Neural progenitor cell (in vitro differentiated cells): ENCODE measurements around the gene MSI2. TPM values are rescaled to one million over a fixed set of nuclear protein-coding genes. Genes with fewer than 3 reads are reported as not detected.

Experiments used
- DNase-seq: peaks from one replicate; pipeline ENCODE4 v3.0.0-alpha.2; 2016; ENCODE audit warnings: low spot score
- H2AFZ ChIP-seq: fragments of 200-600 bp; sonication (generic); replicated peaks from 2 replicates; pipeline ENCODE4 v1.6.1; 2016; ENCODE audit warnings: antibody characterized with exemption
- H3F3A ChIP-seq: fragments of 200-600 bp; sonication (generic); 2 replicates; pipeline ENCODE4 v1.6.1; 2016; ENCODE audit warnings: antibody characterized with exemption, low read depth
- H3K27ac ChIP-seq: fragments of 200-600 bp; sonication (generic); 2 replicates; pipeline ENCODE4 v1.5.1; 2016; ENCODE audit warnings: mild to moderate bottlenecking
- H3K27me3 ChIP-seq: fragments of 200-600 bp; sonication (generic); 2 replicates; pipeline ENCODE4 v1.6.1; 2016; ENCODE audit warnings: mild to moderate bottlenecking, moderate library complexity
- H3K36me3 ChIP-seq: fragments of 200-600 bp; sonication (generic); 2 replicates; pipeline ENCODE4 v1.5.1; 2016
- H3K4me1 ChIP-seq: fragments of 200-600 bp; sonication (generic); 2 replicates; pipeline ENCODE4 v1.6.1; 2016; ENCODE audit warnings: mixed run types
- H3K4me2 ChIP-seq: fragments of 200-600 bp; sonication (generic); 2 replicates; pipeline ENCODE4 v1.6.1; 2016
- H3K4me3 ChIP-seq: fragments of 200-600 bp; sonication (generic); 2 replicates; pipeline ENCODE4 v1.5.1; 2016
- H3K79me2 ChIP-seq: fragments of 200-600 bp; sonication (generic); 2 replicates; pipeline ENCODE4 v1.6.1; 2016; ENCODE audit warnings: low read depth
- H3K9ac ChIP-seq: fragments of 200-600 bp; sonication (generic); 2 replicates; pipeline ENCODE4 v1.6.1; 2016
- H3K9me3 ChIP-seq: fragments of 200-600 bp; sonication (generic); 2 replicates; pipeline ENCODE4 v1.5.1; 2016; ENCODE audit warnings: low read depth
- H4K20me1 ChIP-seq: fragments of 200-600 bp; sonication (generic); 2 replicates; pipeline ENCODE4 v1.6.1; 2016; ENCODE audit warnings: low read depth
- H3K27ac Mint-ChIP-seq: 3 replicates; pipeline ENCODE4 v1.8.0; 2021; ENCODE audit warnings: mixed read lengths
- H3K27me3 Mint-ChIP-seq: 2 replicates; pipeline ENCODE4 v1.8.0; 2022; ENCODE audit warnings: low read depth, mild to moderate bottlenecking, inconsistent platforms, moderate library complexity, mixed read lengths; ENCODE audit not compliant: insufficient read depth
- H3K36me3 Mint-ChIP-seq: 3 replicates; pipeline ENCODE4 v1.8.0; 2021; ENCODE audit warnings: mixed read lengths
- H3K4me1 Mint-ChIP-seq: 3 replicates; pipeline ENCODE4 v1.8.0; 2021; ENCODE audit warnings: mixed read lengths
- H3K4me3 Mint-ChIP-seq: 3 replicates; pipeline ENCODE4 v1.8.0; 2021; ENCODE audit warnings: mild to moderate bottlenecking, moderate library complexity, mixed read lengths
- H3K9me3 Mint-ChIP-seq: 3 replicates; pipeline ENCODE4 v1.8.0; 2020; ENCODE audit warnings: mixed read lengths
- CTCF ChIP-seq: fragments of 200-600 bp; sonication (generic); IDR thresholded peaks from 2 replicates; pipeline ENCODE4 v1.5.1; 2017; ENCODE audit warnings: antibody characterized with exemption, mild to moderate bottlenecking
- EZH2 ChIP-seq: fragments of 200-600 bp; sonication (generic); IDR thresholded peaks from 2 replicates; pipeline ENCODE4 v1.6.1; 2017; ENCODE audit warnings: antibody characterized with exemption, mild to moderate bottlenecking, moderate library complexity
- EZH2phosphoT487 ChIP-seq: fragments of 200-600 bp; sonication (generic); IDR thresholded peaks from 2 replicates; pipeline ENCODE4 v1.6.1; 2017; ENCODE audit warnings: antibody characterized with exemption
- total RNA-seq: library from RNA; depleted of rRNA; stranded (reverse); fragments of >200 nt; gene quantifications from 2 replicates; pipeline ENCODE4 v1.2.3, GENCODE V29; 2015; ENCODE audit warnings: low replicate concordance

The MSI2 gene
- total RNA-seq, 1 donor from 2014 or later, result 96.9 TPM

GRCh38 chr17:57703273-57703672, 446.9 kb downstream of the MSI2 start:
- peaks cover 41% of the 10 kb centered on the region for H3K4me1 Mint-ChIP-seq
- no peaks in the 10 kb centered on the region for H3K36me3 Mint-ChIP-seq
- H3K27me3 Mint-ChIP-seq, result peaks cover 8% of the 10 kb centered on the region
- H3K9me3 Mint-ChIP-seq, result no peaks in the 10 kb centered on the region
- no peak for DNase-seq
- H3K4me2 ChIP-seq, result no peak overlapping the region
- no peak overlapping the region for H3K27ac Mint-ChIP-seq
- H3K9me3 ChIP-seq, result no peaks in the 10 kb centered on the region
- no peak overlapping the region for H3K4me3 Mint-ChIP-seq
- H3K79me2 ChIP-seq, result no peaks in the 10 kb centered on the region
- no peak overlapping the region for H3K9ac ChIP-seq
- H3K36me3 ChIP-seq, result no peaks in the 10 kb centered on the region
- H3K4me3 ChIP-seq, result no peak overlapping the region
- peaks cover 6% of the 10 kb centered on the region for H3K27me3 ChIP-seq
- TF ChIP-seq EZH2phosphoT487 (no peak), CTCF (no peak), EZH2 (no peak)
- peaks cover 12% of the 10 kb centered on the region for H3F3A ChIP-seq
- H3K27ac ChIP-seq, result no peak overlapping the region
- H2AFZ ChIP-seq, result no peak overlapping the region
- peaks cover 15% of the 10 kb centered on the region for H3K4me1 ChIP-seq
- H4K20me1 ChIP-seq, result no peaks in the 10 kb centered on the region

DNA sequence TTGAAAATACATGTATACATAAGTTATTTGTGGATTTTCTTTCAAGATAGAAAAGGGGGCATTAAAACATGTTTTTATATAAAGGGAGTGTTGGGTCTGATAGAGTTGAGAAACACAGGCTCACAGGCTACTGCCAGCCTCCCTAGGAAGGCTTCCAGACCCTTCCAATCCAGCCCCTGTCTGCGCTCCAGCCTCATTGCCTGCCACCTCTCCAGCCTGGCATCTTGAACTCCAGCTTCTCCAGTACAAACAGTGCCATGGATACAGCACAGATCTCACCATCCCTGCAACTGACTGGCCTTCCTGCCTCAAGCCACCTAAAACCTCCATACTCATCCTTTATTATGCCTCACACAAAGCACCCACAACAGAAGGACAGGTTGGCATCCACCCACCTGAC, 448.1 kb downstream of the MSI2 start:
- H3K27me3 Mint-ChIP-seq, result peaks cover 8% of the 10 kb centered on the region
- H3K27ac ChIP-seq, result no peak overlapping the region
- H3F3A ChIP-seq, result peaks cover 21% of the 10 kb centered on the region
- no peak for DNase-seq
- no peak overlapping the region for H3K4me2 ChIP-seq
- TF ChIP-seq CTCF, result no peak
- TF ChIP-seq EZH2phosphoT487, result no peak
- no peak for TF ChIP-seq EZH2
- no peak overlapping the region for H2AFZ ChIP-seq
- no peak overlapping the region for H3K9ac ChIP-seq
- peaks cover 44% of the 10 kb centered on the region for H3K4me1 Mint-ChIP-seq
- no peak overlapping the region for H3K4me3 Mint-ChIP-seq
- H3K9me3 Mint-ChIP-seq, result no peaks in the 10 kb centered on the region
- no peaks in the 10 kb centered on the region for H3K36me3 Mint-ChIP-seq
- H3K27ac Mint-ChIP-seq, result no peak overlapping the region
- H3K4me3 ChIP-seq, result no peak overlapping the region
- H3K9me3 ChIP-seq, result no peaks in the 10 kb centered on the region
- no peaks in the 10 kb centered on the region for H3K79me2 ChIP-seq
- H3K27me3 ChIP-seq, result peaks cover 6% of the 10 kb centered on the region
- peaks cover 15% of the 10 kb centered on the region for H3K4me1 ChIP-seq
- no peaks in the 10 kb centered on the region for H3K36me3 ChIP-seq
- H4K20me1 ChIP-seq, result no peaks in the 10 kb centered on the region

- H3K36me3 Mint-ChIP-seq, result no peaks in the 10 kb centered on the region
- Histone ChIP-seq H3K79me2 (no peaks in the 10 kb centered on the region), H4K20me1 (no peaks in the 10 kb centered on the region), H3K9me3 (no peaks in the 10 kb centered on the region), H3K36me3 (no peaks in the 10 kb centered on the region), H3K4me2 (no peak overlapping the region), H3K9ac (no peak overlapping the region), H3K27ac (no peak overlapping the region), H3K4me3 (no peak overlapping the region), H3K4me1 (peaks cover 15% of the 10 kb centered on the region), H3F3A (peaks cover 21% of the 10 kb centered on the region), H3K27me3 (peaks cover 6% of the 10 kb centered on the region), H2AFZ (no peak overlapping the region)
- DNase-seq, result no peak
- no peak for TF ChIP-seq EZH2phosphoT487
- no peak for TF ChIP-seq CTCF
- TF ChIP-seq EZH2, result no peak
- H3K27me3 Mint-ChIP-seq, result peaks cover 7% of the 10 kb centered on the region
- peak overlapping the region; percentile 32 for H3K27ac Mint-ChIP-seq
- peak overlapping the region; percentile 34 for H3K4me3 Mint-ChIP-seq
- H3K4me1 Mint-ChIP-seq, result peaks cover 38% of the 10 kb centered on the region
- no peaks in the 10 kb centered on the region for H3K9me3 Mint-ChIP-seq
These were observed 449.8 kb downstream of the MSI2 start for GRCh38 chr17:57705921-57706695.
